Activated CD8-positive, alpha-beta T cell treated with anti-CD3 and anti-CD28 coated beads for 36 hours (primary cell): ENCODE results near the gene GRAMD1A. TPM values are rescaled to one million over a fixed set of nuclear protein-coding genes. Genes with fewer than 3 reads are reported as not detected.
"Not testable (repeated sequence)": the region's sequence is repeated elsewhere in the genome, so short reads cannot be mapped to it uniquely, and the experiment has no call there.

Experiments
- ATAC-seq: fragments of 200-7000 bp; cut with Tn5 transposase; one replicate; pipeline ENCODE4 v1.10.0; 2021; ENCODE audit warnings: mild to moderate bottlenecking, moderate library complexity
- CTCF ChIA-PET: fragments of 350-600 bp; sonication (Branson Sonifier 250); formaldehyde crosslinking; loops from one replicate; lab custom pipeline; 2021; ENCODE audit warnings: antibody characterized with exemption; lab: Charles Lee
- POLR2A ChIA-PET: fragments of 350-600 bp; sonication (Branson Sonifier 250); formaldehyde crosslinking; loops from one replicate; lab custom pipeline; 2021; ENCODE audit warnings: antibody characterized with exemption; lab: Charles Lee
- DNase-seq: peaks from one replicate; pipeline ENCODE4 v3.0.0-alpha.2; 2020
- H3K27ac Mint-ChIP-seq: one replicate; pipeline ENCODE4 v1.8.0; 2021; ENCODE audit warnings: mild to moderate bottlenecking, mixed read lengths
- H3K27me3 Mint-ChIP-seq: one replicate; pipeline ENCODE4 v1.8.0; 2021; ENCODE audit warnings: mixed read lengths
- H3K36me3 Mint-ChIP-seq: one replicate; pipeline ENCODE4 v1.8.0; 2021; ENCODE audit warnings: low read depth, mixed read lengths
- H3K4me1 Mint-ChIP-seq: one replicate; pipeline ENCODE4 v1.8.0; 2021; ENCODE audit warnings: low read depth, mixed read lengths
- H3K4me3 Mint-ChIP-seq: one replicate; pipeline ENCODE4 v1.8.0; 2021; ENCODE audit warnings: mild to moderate bottlenecking, moderate library complexity, mixed read lengths
- H3K9me3 Mint-ChIP-seq: one replicate; pipeline ENCODE4 v1.8.0; 2021; ENCODE audit warnings: mixed read lengths
- CTCF ChIP-seq: fragments of 200-600 bp; IDR thresholded peaks from one replicate; pipeline ENCODE4 v1.8.0; 2022; ENCODE audit warnings: antibody characterized with exemption, mild to moderate bottlenecking
- intact Hi-C: fragments of 100-400 bp; cut with micrococcal nuclease; formaldehyde crosslinking; loops from one replicate; pipeline ENCODE4 v1.10.0; 2022
- total RNA-seq, 2 experiments: library from RNA; stranded (reverse); gene quantifications; one replicate each; pipeline ENCODE4 v1.2.3, GENCODE V29; 2021

The GRAMD1A gene
- total RNA-seq, 2 experiments from 2014 or later = 128 to 134 TPM

- ChIA-PET CTCF (interaction anchor here (1.7 to 2.4 kb wide), 3 partner anchors 18 to 53 kb away, joined by 4 to 14 read pairs (median 5); no protein-coding TSS in a partner anchor), POLR2A (interaction anchor here (0.9 to 3.1 kb wide), 3 partner anchors 12 to 25 kb away, joined by 3 to 25 read pairs (median 3); no protein-coding TSS in a partner anchor)
- peaks cover 7% of the 10 kb centered on the region for H3K4me1 Mint-ChIP-seq
- no peaks in the 10 kb centered on the region for H3K9me3 Mint-ChIP-seq
- DNase-seq = no peak
- ATAC-seq = no peak
- H3K27me3 Mint-ChIP-seq = no peaks in the 10 kb centered on the region
- H3K36me3 Mint-ChIP-seq = peaks cover 36% of the 10 kb centered on the region
- TF ChIP-seq CTCF = no peak
- intact Hi-C loops = no loop called here
- H3K4me3 Mint-ChIP-seq = no peak overlapping the region
- H3K27ac Mint-ChIP-seq = no peak overlapping the region
Measured at GRCh38 chr19:35025969-35026368, 25.8 kb downstream of the GRAMD1A start.

- intact Hi-C loops = no loop called here
- peaks cover 11% of the 10 kb centered on the region for H3K4me1 Mint-ChIP-seq
- ATAC-seq (no peak), DNase-seq (no peak)
- H3K27me3 Mint-ChIP-seq = peaks cover 4% of the 10 kb centered on the region
- H3K36me3 Mint-ChIP-seq = peaks cover 32% of the 10 kb centered on the region
- POLR2A ChIA-PET = interaction anchor here (1.1 to 3.1 kb wide), 4 partner anchors 11 to 16 kb away, joined by 3 to 25 read pairs (median 7); partner anchors contain the start of gene HPN
- no peaks in the 10 kb centered on the region for H3K9me3 Mint-ChIP-seq
- H3K27ac Mint-ChIP-seq = no peak overlapping the region
- CTCF ChIA-PET = interaction anchor here (1.9 to 2.4 kb wide), 3 partner anchors 14 to 54 kb away, joined by 4 to 14 read pairs (median 8); no protein-coding TSS in a partner anchor
- no peak for TF ChIP-seq CTCF
- H3K4me3 Mint-ChIP-seq = no peak overlapping the region
Measured at GRCh38 chr19:35026418-35026817, 26.3 kb downstream of the GRAMD1A start.

DNA sequence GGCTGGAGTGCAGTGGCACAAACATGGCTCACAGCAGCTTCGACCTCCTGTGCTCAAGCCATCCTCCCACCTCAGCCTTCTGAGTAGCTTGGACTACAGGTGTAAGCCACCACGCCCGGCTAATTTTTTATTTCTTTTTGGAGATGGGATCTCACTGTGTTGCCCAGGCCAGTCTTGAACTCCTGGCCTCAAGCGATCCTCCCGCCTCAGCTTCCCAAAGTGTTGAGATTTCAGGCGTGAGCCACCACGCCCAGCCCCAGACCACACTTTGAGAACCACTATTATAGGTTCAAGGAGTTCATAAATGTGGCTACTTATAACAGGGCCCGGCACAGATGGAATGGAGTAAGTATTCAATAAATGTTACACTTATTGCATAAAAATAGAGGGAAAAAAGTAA lies 26.9 kb downstream of the GRAMD1A start:
- CTCF ChIA-PET = interaction anchor here (1.9 to 2.4 kb wide), 3 partner anchors 14 to 54 kb away, joined by 4 to 14 read pairs (median 8); no protein-coding TSS in a partner anchor
- POLR2A ChIA-PET = interaction anchor here (1.0 to 3.1 kb wide), 4 partner anchors 11 to 51 kb away, joined by 3 to 25 read pairs (median 7); partner anchors contain the start of gene HPN
- no peaks in the 10 kb centered on the region for H3K9me3 Mint-ChIP-seq
- no peak for ATAC-seq
- intact Hi-C loops = no loop called here
- H3K4me1 Mint-ChIP-seq = peaks cover 11% of the 10 kb centered on the region
- H3K36me3 Mint-ChIP-seq = peaks cover 30% of the 10 kb centered on the region
- H3K27me3 Mint-ChIP-seq = peaks cover 8% of the 10 kb centered on the region
- H3K4me3 Mint-ChIP-seq = no peak overlapping the region
- no peak for TF ChIP-seq CTCF
- no peak for DNase-seq
- H3K27ac Mint-ChIP-seq = no peak overlapping the region

- no peak for ATAC-seq
- DNase-seq = no peak
- no peaks in the 10 kb centered on the region for H3K9me3 Mint-ChIP-seq
- intact Hi-C loops = no loop called here
- H3K27ac Mint-ChIP-seq = no peak overlapping the region
- H3K4me3 Mint-ChIP-seq = no peak overlapping the region
- H3K27me3 Mint-ChIP-seq = peaks cover 15% of the 10 kb centered on the region
- H3K4me1 Mint-ChIP-seq = peaks cover 11% of the 10 kb centered on the region
- TF ChIP-seq CTCF = no peak
- peaks cover 25% of the 10 kb centered on the region for H3K36me3 Mint-ChIP-seq
- ChIA-PET CTCF (interaction anchor here (1.9 to 2.4 kb wide), 3 partner anchors 15 to 55 kb away, joined by 4 to 14 read pairs (median 8); no protein-coding TSS in a partner anchor), POLR2A (interaction anchor here (1.0 to 3.1 kb wide), 7 partner anchors 9 to 60 kb away, joined by 3 to 25 read pairs (median 5); partner anchors contain the start of gene HPN)
Measured at GRCh38 chr19:35027851-35028599, 27.9 kb downstream of the GRAMD1A start.

DNA sequence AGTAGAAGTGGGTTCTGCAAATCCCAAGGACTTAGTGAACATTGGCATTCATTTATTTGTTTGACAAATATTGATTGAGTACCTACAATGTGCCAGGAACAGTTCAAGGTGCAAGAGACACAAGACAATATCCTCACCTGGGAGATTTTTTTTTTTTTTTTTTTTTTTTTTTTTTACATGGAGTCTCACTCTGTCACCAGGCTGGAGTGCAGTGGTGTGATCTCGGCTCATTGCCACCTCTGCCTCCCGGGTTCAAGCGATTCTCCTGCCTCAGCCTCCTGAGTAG lies 28.4 kb downstream of the GRAMD1A start:
- H3K4me1 Mint-ChIP-seq = peaks cover 11% of the 10 kb centered on the region
- H3K4me3 Mint-ChIP-seq, ATAC-seq, H3K9me3 Mint-ChIP-seq, H3K27ac Mint-ChIP-seq, DNase-seq, intact Hi-C loops: not testable (repeated sequence)
- ChIA-PET CTCF (interaction anchor here (2.1 to 2.4 kb wide), 2 partner anchors 15 to 16 kb away, joined by 8 to 14 read pairs; no protein-coding TSS in a partner anchor), POLR2A (interaction anchor here (1.2 to 3.1 kb wide), 4 partner anchors 9 to 60 kb away, joined by 5 to 25 read pairs (median 8); no protein-coding TSS in a partner anchor)
- peaks cover 16% of the 10 kb centered on the region for H3K27me3 Mint-ChIP-seq
- peaks cover 21% of the 10 kb centered on the region for H3K36me3 Mint-ChIP-seq

DNA sequence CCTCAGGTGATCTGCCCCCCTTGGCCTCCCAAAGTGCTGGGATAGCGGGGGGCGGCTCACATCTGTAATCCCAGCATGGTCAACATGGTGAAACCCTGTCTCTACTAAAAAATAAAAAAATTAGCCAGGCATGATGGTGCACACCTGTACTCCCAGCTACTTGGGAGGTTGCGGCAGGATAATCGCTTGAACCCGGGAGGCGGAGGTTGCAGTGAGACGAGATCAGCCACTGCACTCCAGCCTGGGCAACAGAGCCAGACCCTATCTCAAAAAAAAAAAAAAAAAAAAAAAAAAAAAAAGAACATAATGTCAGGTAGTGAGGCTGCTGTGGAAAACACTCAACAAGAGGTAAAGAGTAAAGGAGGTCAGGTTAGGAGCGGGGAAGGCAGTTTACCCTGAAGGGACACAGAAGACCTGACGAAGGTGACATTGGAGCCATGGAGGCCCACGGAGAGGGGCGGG lies 29.2 kb downstream of the GRAMD1A start:
- Mint-ChIP-seq H3K27me3 (peaks cover 16% of the 10 kb centered on the region), H3K4me3 (peak overlapping the region; percentile 36), H3K36me3 (peaks cover 15% of the 10 kb centered on the region), H3K4me1 (peaks cover 11% of the 10 kb centered on the region)
- intact Hi-C loops, H3K9me3 Mint-ChIP-seq, CTCF ChIA-PET, DNase-seq, H3K27ac Mint-ChIP-seq, ATAC-seq: not testable (repeated sequence)
- POLR2A ChIA-PET = interaction anchor here (1.7 kb wide), 1 partner anchor 15 kb away, joined by 6 read pairs; no protein-coding TSS in a partner anchor
